ENCODE measurements around the gene TRIM44.

GRCh38 chr11:35671396-35672127 is 9.0 kb downstream of the TRIM44 start:
- TF ChIP-seq CTCF (optimal IDR thresholded peaks at IDR 0.05 in 1 of 3, IDR thresholded peaks at IDR 0.05 in 1 of 3, conservative IDR thresholded peaks at IDR 0.05 in 1 of 3; ENCODE audit: extremely low read depth in 1 of 3, insufficient read depth in 2 of 3, low read length in 3 of 3) = no peak
- no peak for TF ChIP-seq EZH2 (IDR thresholded peaks at IDR 0.05; ENCODE audit: low read length)
